Activated CD4-positive, alpha-beta T cell treated with anti-CD3 and anti-CD28 coated beads for 48 hours (primary cell): Measurements from ENCODE around the gene GDF2.

Experiments used
- DNase-seq: peaks from one replicate; pipeline ENCODE4 v3.0.0-alpha.2; 2020

GDF2 gene

GRCh38 chr10:47314416-47314970 lies 7.8 kb upstream of the GDF2 start:
- DNase-seq: no peak

- no peak for DNase-seq
Measured at GRCh38 chr10:47315421-47315820, 6.8 kb upstream of the GDF2 start.

GRCh38 chr10:47316131-47316530 lies 6.1 kb upstream of the GDF2 start:
- no peak for DNase-seq

GRCh38 chr10:47317251-47317650 lies 5.0 kb upstream of the GDF2 start:
- DNase-seq: no peak

- DNase-seq: no peak
Measured at GRCh38 chr10:47318706-47319105, 3.5 kb upstream of the GDF2 start.

GRCh38 chr10:47319784-47320183 lies 2.5 kb upstream of the GDF2 start:
- DNase-seq: no peak

- no peak for DNase-seq
Measured at GRCh38 chr10:47320812-47321211, 1.4 kb upstream of the GDF2 start.

- DNase-seq: no peak
Measured at GRCh38 chr10:47321521-47322195, 596 bp upstream of the GDF2 start.

- DNase-seq: no peak
Measured at GRCh38 chr10:47323087-47323486, 833 bp downstream of the GDF2 start.

- no peak for DNase-seq
Measured at GRCh38 chr10:47323636-47324296, 1.5 kb downstream of the GDF2 start.

GRCh38 chr10:47325303-47326291 lies 3.3 kb downstream of the GDF2 start:
- no peak for DNase-seq

- DNase-seq: no peak
Measured at GRCh38 chr10:47326306-47326926, 4.2 kb downstream of the GDF2 start.

- DNase-seq: no peak
Measured at GRCh38 chr10:47326927-47327330, 4.7 kb downstream of the GDF2 start.

- no peak for DNase-seq
Measured at GRCh38 chr10:47329855-47330254, 7.6 kb downstream of the GDF2 start.

- no peak for DNase-seq
Measured at GRCh38 chr10:47330366-47330765, 8.1 kb downstream of the GDF2 start.

GRCh38 chr10:47330804-47331203 lies 8.6 kb downstream of the GDF2 start:
- DNase-seq: no peak

- no peak for DNase-seq
Measured at GRCh38 chr10:47331491-47331890, 9.2 kb downstream of the GDF2 start.

- DNase-seq: no peak
Measured at GRCh38 chr10:47331954-47332353, 9.7 kb downstream of the GDF2 start.

- no peak for DNase-seq
Measured at GRCh38 chr10:47332371-47332770, 10.1 kb downstream of the GDF2 start.

- no peak for DNase-seq
Measured at GRCh38 chr10:47332946-47333345, 10.7 kb downstream of the GDF2 start.

- no peak for DNase-seq
Measured at GRCh38 chr10:47333532-47333931, 11.3 kb downstream of the GDF2 start.

- DNase-seq: no peak
Measured at GRCh38 chr10:47334466-47335295, 12.4 kb downstream of the GDF2 start.
